Measurements from ENCODE around the gene SRSF7. TPM values are rescaled to one million over a fixed set of nuclear protein-coding genes. Genes with fewer than 3 reads are reported as not detected.

Gene SRSF7
- total RNA-seq, 5 donors from 2014 or later (not counting 1 experiment from before 2014, with no cell fraction given): 252 to 649 (median 265) TPM

DNA sequence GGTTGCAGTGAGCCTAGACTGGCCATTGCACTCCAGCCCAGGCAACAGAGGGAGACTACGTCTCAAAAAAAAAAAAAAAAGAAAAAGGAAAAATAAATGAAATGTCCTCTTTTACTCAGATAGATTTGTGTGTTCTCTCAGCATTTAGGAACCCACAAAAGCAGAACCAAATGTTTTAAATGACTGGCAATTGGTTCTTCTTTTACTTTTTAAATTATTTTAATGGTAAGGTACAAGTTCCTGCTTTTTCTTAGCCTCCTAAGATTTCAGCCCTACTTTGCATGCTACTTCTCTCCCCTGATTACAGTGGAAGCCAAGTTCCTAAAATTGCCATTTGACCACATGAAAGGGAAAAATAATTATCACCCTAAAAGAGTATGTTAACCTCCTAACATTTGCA is 23.5 kb downstream of the SRSF7 start:
- POLR2A ChIA-PET: interaction anchor here in 1 of 2 donors (0.6 kb wide), 1 partner anchor 16 kb away, joined by 3 read pairs; no protein-coding TSS in a partner anchor
- CTCF ChIA-PET: interaction anchor here (0.7 to 6.8 kb wide), 2 partner anchors 146 to 1642 kb away, joined by 4 to 96 read pairs; no protein-coding TSS in a partner anchor
- peaks cover 19% of the 10 kb centered on the region for H3K36me3 Mint-ChIP-seq
- H3K9me3 ChIP-seq: no peaks in the 10 kb centered on the region
- no peaks in the 10 kb centered on the region for H3K9me3 Mint-ChIP-seq
- H3K4me1 ChIP-seq (ENCODE audit: control insufficient read depth in 1 of 2, extremely low read depth in 1 of 2, insufficient read depth in 2 of 2, low read length in 2 of 2): peaks cover 4 to 11% of the 10 kb centered on the region in 2 experiments
- WGBS (ENCODE audit: insufficient coverage): no CpG with 5 or more reads among the region's 1 CpG
- peaks cover 7 to 28% (median 18%) of the 10 kb centered on the region in 3 donors for H3K4me1 Mint-ChIP-seq
- H3K36me3 ChIP-seq (ENCODE audit: control insufficient read depth in 2 of 2, extremely low read depth in 1 of 2, insufficient read depth in 1 of 2, low read length in 1 of 2): peaks cover 3 to 30% of the 10 kb centered on the region in 2 donors
- H3K27ac ChIP-seq (ENCODE audit: low read length): no peak overlapping the region
- H3K27ac Mint-ChIP-seq: no peak overlapping the region
- ATAC-seq (replicated peaks in 1 of 4): no peak
- H3K4me3 Mint-ChIP-seq: no peak overlapping the region
- no peaks in the 10 kb centered on the region for H3K27me3 Mint-ChIP-seq
- peaks cover 0 to 3% of the 10 kb centered on the region in 2 experiments for H3K27me3 ChIP-seq (replicated peaks in 1 of 2; ENCODE audit: control insufficient read depth in 2 of 2, extremely low read depth in 1 of 2, insufficient read depth in 2 of 2, low read length in 1 of 2)
- no peak overlapping the region for H3K4me3 ChIP-seq (ENCODE audit: control insufficient read depth in 1 of 2, extremely low read depth in 1 of 2, low read length in 1 of 2)
- DNase-seq: no peak

DNA sequence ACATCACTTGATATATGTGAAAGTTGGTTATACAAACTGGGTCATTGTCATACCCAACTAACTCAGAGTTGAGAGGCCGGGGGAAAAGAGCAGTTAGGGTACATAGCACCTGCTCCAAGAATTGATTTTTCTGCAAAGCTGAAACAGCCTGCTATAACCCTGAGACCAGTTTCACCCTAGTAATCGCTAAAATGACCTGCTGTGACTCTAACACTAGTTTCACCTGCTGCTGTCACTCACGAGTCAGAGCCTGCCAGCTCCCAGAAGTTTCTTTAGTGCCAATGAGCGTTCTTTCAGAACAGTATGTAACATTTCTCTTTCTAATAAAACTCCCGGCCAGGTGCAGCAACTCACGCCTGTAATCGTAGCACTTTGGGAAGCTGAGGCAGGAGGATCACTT is 28.0 kb downstream of the SRSF7 start:
- Mint-ChIP-seq H3K27me3 (no peaks in the 10 kb centered on the region), H3K4me3 (peak overlapping the region in 2 of 3 donors; percentile 42 to 73), H3K27ac (peak overlapping the region; percentile 82 to 94), H3K9me3 (peaks cover 0 to 4% (median 3%) of the 10 kb centered on the region in 3 donors), H3K36me3 (peaks cover 16% of the 10 kb centered on the region), H3K4me1 (peaks cover 30 to 51% (median 39%) of the 10 kb centered on the region in 3 donors)
- H3K27me3 ChIP-seq (replicated peaks in 1 of 2; ENCODE audit: control insufficient read depth in 2 of 2, extremely low read depth in 1 of 2, insufficient read depth in 2 of 2, low read length in 1 of 2): no peaks in the 10 kb centered on the region
- WGBS (ENCODE audit: insufficient coverage): 51% methylated on average over 3 of the region's 7 CpGs
- no peak overlapping the region for H3K4me3 ChIP-seq (ENCODE audit: control insufficient read depth in 1 of 2, extremely low read depth in 1 of 2, low read length in 1 of 2)
- H3K36me3 ChIP-seq (ENCODE audit: control insufficient read depth in 2 of 2, extremely low read depth in 1 of 2, insufficient read depth in 1 of 2, low read length in 1 of 2): peaks cover 0 to 2% of the 10 kb centered on the region in 2 donors
- no peak for ATAC-seq (replicated peaks in 1 of 4)
- H3K27ac ChIP-seq (ENCODE audit: low read length): peak overlapping the region; percentile 78
- ChIA-PET POLR2A (interaction anchor here (0.6 to 0.7 kb wide), 3 partner anchors 14 to 178 kb away, joined by 3 read pairs; partner anchors contain the start of gene GALM (in 1 of the 2)), CTCF (interaction anchor here (0.7 to 6.8 kb wide), 8 partner anchors 22 to 174 kb away, joined by 3 to 96 read pairs (median 4); no protein-coding TSS in a partner anchor)
- no peak for DNase-seq
- peaks cover 14 to 25% of the 10 kb centered on the region in 2 experiments for H3K4me1 ChIP-seq (ENCODE audit: control insufficient read depth in 1 of 2, extremely low read depth in 1 of 2, insufficient read depth in 2 of 2, low read length in 2 of 2)
- no peaks in the 10 kb centered on the region for H3K9me3 ChIP-seq

DNA sequence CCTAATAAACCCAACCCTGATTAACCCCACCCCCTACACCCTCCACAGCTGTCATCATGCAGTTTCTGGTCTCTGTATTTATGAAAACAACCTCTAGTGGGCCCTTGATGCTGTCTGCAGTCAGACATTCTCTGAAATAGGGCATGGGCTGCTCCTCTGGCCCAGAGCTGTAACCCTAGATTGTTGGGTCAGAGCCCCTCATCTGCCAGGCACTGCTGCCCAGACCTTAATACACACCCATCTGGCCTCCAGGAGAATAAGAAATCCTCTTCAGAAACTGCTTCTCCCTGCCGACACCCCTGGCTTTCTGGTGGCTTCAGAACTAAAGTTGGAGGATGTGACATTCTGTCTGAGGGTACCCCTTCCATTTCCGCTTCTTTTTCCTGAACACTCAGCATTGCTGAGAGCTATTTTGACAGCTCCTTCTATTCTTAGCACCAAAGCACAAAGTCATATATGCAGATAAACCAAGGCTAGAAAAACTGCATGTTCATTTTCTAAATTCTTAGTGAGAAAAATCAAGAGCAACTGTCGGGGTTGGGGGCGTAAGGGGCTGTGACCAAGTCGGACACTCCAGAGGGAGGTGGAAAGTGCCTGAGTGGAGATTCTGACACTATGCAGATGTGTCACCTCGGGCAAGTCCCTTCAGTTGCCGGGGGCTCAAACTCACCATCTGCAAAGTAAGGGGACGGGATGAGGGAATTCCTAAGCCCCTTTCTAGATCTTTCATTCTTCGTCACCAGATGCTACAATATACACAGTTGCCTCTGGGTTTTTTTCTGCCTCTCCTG is 28.7 kb downstream of the SRSF7 start:
- H3K4me3 ChIP-seq (ENCODE audit: control insufficient read depth in 1 of 2, extremely low read depth in 1 of 2, low read length in 1 of 2): peak overlapping the region in 1 of 2 donors; percentile 25
- H3K27me3 Mint-ChIP-seq: no peaks in the 10 kb centered on the region
- peaks cover 16% of the 10 kb centered on the region for H3K36me3 Mint-ChIP-seq
- H3K4me1 Mint-ChIP-seq: peaks cover 30 to 51% (median 39%) of the 10 kb centered on the region in 3 donors
- peaks cover 0 to 4% (median 3%) of the 10 kb centered on the region in 3 donors for H3K9me3 Mint-ChIP-seq
- peak; percentile 70 to 75 (median 74) for ATAC-seq (replicated peaks in 1 of 4)
- peak overlapping the region; percentile 78 for H3K27ac ChIP-seq (ENCODE audit: low read length)
- peak overlapping the region; percentile 26 to 73 (median 42) for H3K4me3 Mint-ChIP-seq
- WGBS (ENCODE audit: insufficient coverage): 16% methylated on average over 3 of the region's 9 CpGs
- peaks cover 14 to 25% of the 10 kb centered on the region in 2 experiments for H3K4me1 ChIP-seq (ENCODE audit: control insufficient read depth in 1 of 2, extremely low read depth in 1 of 2, insufficient read depth in 2 of 2, low read length in 2 of 2)
- POLR2A ChIA-PET: interaction anchor here (0.6 kb wide), 2 partner anchors 15 to 211 kb away, joined by 3 to 6 read pairs; no protein-coding TSS in a partner anchor
- CTCF ChIA-PET: interaction anchor here (0.6 to 6.8 kb wide), 8 partner anchors 32 to 141 kb away, joined by 3 to 96 read pairs (median 4); no protein-coding TSS in a partner anchor
- no peaks in the 10 kb centered on the region for H3K27me3 ChIP-seq (replicated peaks in 1 of 2; ENCODE audit: control insufficient read depth in 2 of 2, extremely low read depth in 1 of 2, insufficient read depth in 2 of 2, low read length in 1 of 2)
- H3K27ac Mint-ChIP-seq: peak overlapping the region; percentile 82 to 94
- no peaks in the 10 kb centered on the region for H3K9me3 ChIP-seq
- peaks cover 0 to 4% of the 10 kb centered on the region in 2 donors for H3K36me3 ChIP-seq (ENCODE audit: control insufficient read depth in 2 of 2, extremely low read depth in 1 of 2, insufficient read depth in 1 of 2, low read length in 1 of 2)
- peak in 6 of 35 experiments; percentile 13 to 50 (median 25) for DNase-seq

DNA sequence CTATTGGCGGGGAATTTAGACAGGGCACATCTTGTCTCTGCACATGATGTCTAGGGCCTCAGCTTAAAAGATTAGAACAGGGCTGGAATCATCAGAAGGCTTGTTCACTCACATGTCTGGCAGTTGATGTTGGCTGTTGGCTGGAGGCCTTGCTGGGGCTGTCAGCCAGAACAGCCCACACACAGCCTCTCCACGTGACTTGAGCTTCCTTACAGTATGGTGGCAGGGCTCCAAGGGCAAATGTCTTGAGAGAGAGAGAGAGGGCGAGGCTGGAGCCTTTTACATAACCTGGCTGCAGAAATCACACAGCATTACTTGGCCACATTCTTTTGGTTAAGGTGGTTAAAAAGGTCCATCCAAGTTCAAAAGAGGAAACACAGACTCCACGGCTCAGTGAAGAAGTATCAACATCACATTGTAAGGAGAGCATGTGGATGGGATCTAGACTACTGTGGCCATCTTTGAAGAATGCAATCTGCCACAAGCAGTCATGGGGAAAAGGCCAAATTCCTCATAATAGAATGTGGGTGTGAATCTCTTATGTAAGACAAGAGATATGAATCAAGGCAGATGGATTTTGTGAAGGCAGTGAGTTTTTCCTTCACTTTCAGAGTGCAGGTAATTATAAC is 30.4 kb downstream of the SRSF7 start:
- CTCF ChIA-PET: interaction anchor here in 1 of 2 donors (0.7 to 6.8 kb wide), 2 partner anchors 117 to 139 kb away, joined by 7 to 96 read pairs; no protein-coding TSS in a partner anchor

DNA sequence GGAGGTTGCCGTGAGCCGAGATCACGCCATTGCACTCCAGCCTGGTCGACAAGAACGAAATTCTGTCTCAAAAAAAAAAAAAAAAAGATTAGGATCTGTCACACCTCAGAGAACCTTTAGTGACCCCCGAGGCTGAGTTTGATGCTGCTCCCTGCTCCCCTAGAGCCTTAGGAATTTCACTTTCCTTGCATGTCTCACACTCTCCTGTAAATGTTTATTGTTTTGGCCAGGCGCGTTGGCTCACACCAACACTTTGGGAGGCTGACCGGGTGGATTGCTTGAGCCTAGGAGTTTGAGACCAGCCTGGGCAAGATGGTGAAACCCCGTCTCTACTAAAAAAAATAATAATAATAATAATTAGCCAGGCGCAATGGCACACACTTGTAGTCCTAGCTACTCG is 31.5 kb downstream of the SRSF7 start:
- WGBS (ENCODE audit: insufficient coverage): no CpG with 5 or more reads among the region's 12 CpGs
- H3K27me3 ChIP-seq (replicated peaks in 1 of 2; ENCODE audit: control insufficient read depth in 2 of 2, extremely low read depth in 1 of 2, insufficient read depth in 2 of 2, low read length in 1 of 2): no peaks in the 10 kb centered on the region

More for the DNA sequence above, 30.4 kb downstream of the SRSF7 start:
- no peaks in the 10 kb centered on the region for H3K9me3 ChIP-seq
- Mint-ChIP-seq H3K27ac (peak overlapping the region; percentile 56 to 77), H3K4me3 (no peak overlapping the region), H3K4me1 (peaks cover 30 to 55% (median 42%) of the 10 kb centered on the region in 3 donors), H3K27me3 (no peaks in the 10 kb centered on the region), H3K9me3 (peaks cover 0 to 4% (median 3%) of the 10 kb centered on the region in 3 donors), H3K36me3 (peaks cover 24% of the 10 kb centered on the region)
- peaks cover 0 to 11% of the 10 kb centered on the region in 2 donors for H3K36me3 ChIP-seq (ENCODE audit: control insufficient read depth in 2 of 2, extremely low read depth in 1 of 2, insufficient read depth in 1 of 2, low read length in 1 of 2)
- POLR2A ChIA-PET: no interaction called here
- no CpG with 5 or more reads among the region's 4 CpGs for WGBS (ENCODE audit: insufficient coverage)
- H3K27me3 ChIP-seq (replicated peaks in 1 of 2; ENCODE audit: control insufficient read depth in 2 of 2, extremely low read depth in 1 of 2, insufficient read depth in 2 of 2, low read length in 1 of 2): no peaks in the 10 kb centered on the region
- H3K4me1 ChIP-seq (ENCODE audit: control insufficient read depth in 1 of 2, extremely low read depth in 1 of 2, insufficient read depth in 2 of 2, low read length in 2 of 2): peaks cover 14 to 22% of the 10 kb centered on the region in 2 experiments
- peak overlapping the region; percentile 4 for H3K27ac ChIP-seq (ENCODE audit: low read length)
- DNase-seq: no peak
- no peak for ATAC-seq (replicated peaks in 1 of 4)
- no peak overlapping the region for H3K4me3 ChIP-seq (ENCODE audit: control insufficient read depth in 1 of 2, extremely low read depth in 1 of 2, low read length in 1 of 2)

More for the DNA sequence above, 31.5 kb downstream of the SRSF7 start:
- Histone ChIP-seq H3K4me3 (ENCODE audit: control insufficient read depth in 1 of 2, extremely low read depth in 1 of 2, low read length in 1 of 2) (no peak overlapping the region), H3K27ac (ENCODE audit: low read length) (no peak overlapping the region), H3K9me3 (no peaks in the 10 kb centered on the region), H3K4me1 (ENCODE audit: control insufficient read depth in 1 of 2, extremely low read depth in 1 of 2, insufficient read depth in 2 of 2, low read length in 2 of 2) (peaks cover 14 to 22% of the 10 kb centered on the region in 2 experiments), H3K36me3 (ENCODE audit: control insufficient read depth in 2 of 2, extremely low read depth in 1 of 2, insufficient read depth in 1 of 2, low read length in 1 of 2) (peaks cover 0 to 13% of the 10 kb centered on the region in 2 donors)
- ATAC-seq (replicated peaks in 1 of 4): no peak
- Mint-ChIP-seq H3K4me3 (no peak overlapping the region), H3K9me3 (peaks cover 0 to 4% (median 3%) of the 10 kb centered on the region in 3 donors), H3K27ac (no peak overlapping the region), H3K27me3 (no peaks in the 10 kb centered on the region), H3K4me1 (peaks cover 30 to 57% (median 44%) of the 10 kb centered on the region in 3 donors), H3K36me3 (peaks cover 32% of the 10 kb centered on the region)
- no peak for DNase-seq
- CTCF ChIA-PET: interaction anchor here (0.5 to 1.4 kb wide), 3 partner anchors 136 to 508 kb away, joined by 3 read pairs; no protein-coding TSS in a partner anchor
- POLR2A ChIA-PET: no interaction called here

Data from T-cell (primary cell).